Endothelial cell of umbilical vein (primary cell): Measurements from ENCODE around the gene EHMT1. TPM values are rescaled to one million over a fixed set of nuclear protein-coding genes. Genes with fewer than 3 reads are reported as not detected.

Source experiments
- BruUV-seq: library from RNA; stranded (reverse); fragments of 400-500 nt; replicated peaks from 2 replicates; lab custom pipeline; 2021; lab: Mats Ljungman, UMichigan
- CTCF ChIA-PET: fragments of 300-600, 350-600 bp; sonication (Branson Sonifier 250); formaldehyde crosslinking; loops from one replicate; lab custom pipeline; 2021; ENCODE audit warnings: antibody characterized with exemption, inconsistent platforms; lab: Charles Lee
- POLR2A ChIA-PET: fragments of 300-600, 350-600 bp; sonication (Branson Sonifier 250); formaldehyde crosslinking; loops from one replicate; lab custom pipeline; 2021; ENCODE audit warnings: antibody characterized with exemption, inconsistent platforms; lab: Charles Lee
- DNase-seq: peaks from one replicate; pipeline ENCODE4 v3.0.0-alpha.2; 2011; ENCODE audit warnings: low read depth, low spot score
- FAIRE-seq: peaks from 2 replicates; lab custom pipeline; 2011; peaks lifted over from hg19 to GRCh38; lab: Jason Lieb, UNC
- H2AFZ ChIP-seq: 2 replicates; pipeline ENCODE4 v1.6.0; 2012; ENCODE audit warnings: low read depth, low read length, control low read depth, inconsistent platforms
- H3K27ac ChIP-seq: 2 replicates; pipeline ENCODE4 v1.5.1; 2011; ENCODE audit warnings: low read depth, mild to moderate bottlenecking, control low read depth, low read length, moderate library complexity; ENCODE audit not compliant: insufficient read depth
- H3K27me3 ChIP-seq, 2 experiments: 2 replicates each; pipeline versions ENCODE4 v1.6.0 to v1.6.1; 2011; ENCODE audit warnings: low read length in 2 of 2, mixed read lengths in 1 of 2; ENCODE audit not compliant: control insufficient read depth in 2 of 2, insufficient read depth in 2 of 2
- H3K36me3 ChIP-seq, 2 experiments: 2 replicates in 1 of 2; 3 replicates in 1 of 2; pipeline ENCODE4 v1.5.1; 2011; ENCODE audit warnings: low read length in 2 of 2, mild to moderate bottlenecking in 1 of 2, moderate library complexity in 1 of 2; ENCODE audit not compliant: control insufficient read depth in 2 of 2, insufficient read depth in 2 of 2; ENCODE audit errors: extremely low read depth in 1 of 2
- H3K4me1 ChIP-seq: 3 replicates; pipeline ENCODE4 v1.5.1; 2011; ENCODE audit warnings: mild to moderate bottlenecking, low read length; ENCODE audit not compliant: control insufficient read depth, insufficient read depth; ENCODE audit errors: extremely low read depth
- H3K4me2 ChIP-seq: 2 replicates; pipeline ENCODE4 v1.6.1; 2011; ENCODE audit warnings: low read length, control low read depth, mixed read lengths; ENCODE audit not compliant: insufficient read depth
- H3K4me3 ChIP-seq, 3 experiments: fragments of 200-600 bp in 1 of 3; sonication (generic), shearing (Covaris generic) in 1 of 3; replicated peaks in 1 of 3; 2 replicates each; pipeline ENCODE4 v1.5.1; 2011 to 2016; ENCODE audit warnings: control low read depth in 3 of 3, low read length in 3 of 3, mild to moderate bottlenecking in 2 of 3, inconsistent platforms in 1 of 3, low read depth in 1 of 3, moderate library complexity in 1 of 3; ENCODE audit not compliant: insufficient read depth in 1 of 3
- H3K79me2 ChIP-seq: 2 replicates; pipeline ENCODE4 v1.6.0; 2012; ENCODE audit warnings: low read length, inconsistent platforms; ENCODE audit not compliant: control insufficient read depth, insufficient read depth
- H3K9ac ChIP-seq: replicated peaks from 2 replicates; pipeline ENCODE3; 2011; ENCODE audit warnings: low read length, control low read depth; ENCODE audit not compliant: insufficient read depth; ENCODE audit errors: extremely low read depth
- H3K9me1 ChIP-seq: replicated peaks from 3 replicates; pipeline ENCODE4 v1.6.0; 2011; ENCODE audit warnings: mild to moderate bottlenecking, low read length; ENCODE audit not compliant: control insufficient read depth, insufficient read depth; ENCODE audit errors: extremely low read depth
- H3K9me3 ChIP-seq: replicated peaks from 2 replicates; pipeline ENCODE4 v1.5.1; 2012; ENCODE audit warnings: low read length, inconsistent platforms; ENCODE audit not compliant: control insufficient read depth, insufficient read depth
- H4K20me1 ChIP-seq: replicated peaks from 2 replicates; pipeline ENCODE3; 2011; ENCODE audit warnings: mild to moderate bottlenecking, low read length; ENCODE audit not compliant: control insufficient read depth, insufficient read depth; ENCODE audit errors: extremely low read depth
- EZH2 ChIP-seq: IDR thresholded peaks from 2 replicates; pipeline ENCODE4 v1.6.1; 2012; ENCODE audit warnings: borderline replicate concordance, low read depth, mild to moderate bottlenecking, moderate library complexity, low read length, inconsistent platforms; ENCODE audit not compliant: severe bottlenecking
- FOS ChIP-seq: IDR thresholded peaks from 2 replicates; pipeline ENCODE4 v1.6.1; 2011; ENCODE audit warnings: mild to moderate bottlenecking, low read length, moderate library complexity, borderline replicate concordance; ENCODE audit not compliant: insufficient read depth
- GATA2 ChIP-seq: IDR thresholded peaks from 2 replicates; pipeline ENCODE4 v1.7.0; 2011; ENCODE audit warnings: low read depth, mild to moderate bottlenecking, moderate library complexity, mixed read lengths, low read length; ENCODE audit not compliant: insufficient read length, insufficient read depth
- JUN ChIP-seq: IDR thresholded peaks from 2 replicates; pipeline ENCODE4 v1.6.1; 2011; ENCODE audit warnings: borderline replicate concordance, low read depth; ENCODE audit not compliant: insufficient read length, insufficient read depth
- MAX ChIP-seq: IDR thresholded peaks from 2 replicates; pipeline ENCODE4 v1.6.1; 2011; ENCODE audit not compliant: insufficient read depth, insufficient read length
- MYC ChIP-seq: IDR thresholded peaks from one replicate; pipeline ENCODE4 v1.6.1; 2011; ENCODE audit warnings: mild to moderate bottlenecking, low read depth, low read length
- POLR2A ChIP-seq: IDR thresholded peaks from 2 replicates; pipeline ENCODE4 v1.6.1; 2012; ENCODE audit warnings: low read depth, mild to moderate bottlenecking, control low read depth, low read length
- POLR2AphosphoS5 ChIP-seq: IDR thresholded peaks from 2 replicates; pipeline ENCODE4 v1.6.1; 2012; ENCODE audit warnings: low read depth, mild to moderate bottlenecking, control low read depth, low read length, moderate library complexity; ENCODE audit not compliant: insufficient read depth
- dilution Hi-C: fragments of 300-500 bp; cut with MboI; formaldehyde crosslinking; loops from one replicate; pipeline ENCODE4 v1.15.0; 2019; ENCODE audit warnings: low sequenced_read_pairs; ENCODE audit not compliant: extremely low pct_ligation_motif_present
- intact Hi-C: fragments of 100-400 bp; cut with micrococcal nuclease; formaldehyde crosslinking; loops from one replicate; pipeline ENCODE4 v1.10.0; 2022
- polyA plus RNA-seq, 4 experiments: library from polyadenylated mRNA; depleted of rRNA in 3 of 4; stranded (reverse) in 3 of 4; unstranded in 1 of 4; fragments of >200 nt; gene quantifications; 2 replicates each; pipeline versions ENCODE4 v1.2.1 to v1.2.3, GENCODE V29; 2011 to 2012; ENCODE audit warnings: missing spikeins in 1 of 4
- total RNA-seq: library from RNA; stranded (reverse); gene quantifications from 2 replicates; pipeline ENCODE4 v1.2.3, GENCODE V29; 2021
- TF ChIP-seq, protein P1 (sequence below), 2 donors: IDR thresholded peaks; 1 replicate in 1 of 2; 2 replicates in 1 of 2; pipeline ENCODE4 v1.5.1; 2011; ENCODE audit warnings: low read length in 2 of 2, mild to moderate bottlenecking in 2 of 2, moderate library complexity in 2 of 2, control low read depth in 1 of 2, inconsistent platforms in 1 of 2, low read depth in 1 of 2; ENCODE audit not compliant: insufficient read depth in 1 of 2; ENCODE audit errors: extremely low read depth in 1 of 2

The EHMT1 gene
- total and polyA plus RNA-seq, 2 donors (not counting 3 experiments of a cell fraction or from before 2014, with no cell fraction given): 48.2 to 104 TPM

- BruUV-seq: no TSS peak
- no peak overlapping the region for H3K4me2 ChIP-seq
- dilution Hi-C loops (no loop called here), intact Hi-C loops (no loop called here)
- H3K36me3 ChIP-seq: no peaks in the 10 kb centered on the region
- CTCF ChIA-PET: interaction anchor here (0.8 kb wide), 1 partner anchor 12 kb away, joined by 3 read pairs; no protein-coding TSS in a partner anchor
- POLR2A ChIA-PET: no interaction called here
- H3K79me2 ChIP-seq: peaks cover 90% of the 10 kb centered on the region
- no peaks in the 10 kb centered on the region for H3K27me3 ChIP-seq
- H3K9me1 ChIP-seq: no peaks in the 10 kb centered on the region
- DNase-seq (no peak), FAIRE-seq (peak; percentile 64)
- TF ChIP-seq FOS (no peak), GATA2 (no peak), MAX (no peak), MYC (no peak), POLR2A (no peak), EZH2 (no peak), POLR2AphosphoS5 (no peak), JUN (no peak)
- TF ChIP-seq, protein P1, sequence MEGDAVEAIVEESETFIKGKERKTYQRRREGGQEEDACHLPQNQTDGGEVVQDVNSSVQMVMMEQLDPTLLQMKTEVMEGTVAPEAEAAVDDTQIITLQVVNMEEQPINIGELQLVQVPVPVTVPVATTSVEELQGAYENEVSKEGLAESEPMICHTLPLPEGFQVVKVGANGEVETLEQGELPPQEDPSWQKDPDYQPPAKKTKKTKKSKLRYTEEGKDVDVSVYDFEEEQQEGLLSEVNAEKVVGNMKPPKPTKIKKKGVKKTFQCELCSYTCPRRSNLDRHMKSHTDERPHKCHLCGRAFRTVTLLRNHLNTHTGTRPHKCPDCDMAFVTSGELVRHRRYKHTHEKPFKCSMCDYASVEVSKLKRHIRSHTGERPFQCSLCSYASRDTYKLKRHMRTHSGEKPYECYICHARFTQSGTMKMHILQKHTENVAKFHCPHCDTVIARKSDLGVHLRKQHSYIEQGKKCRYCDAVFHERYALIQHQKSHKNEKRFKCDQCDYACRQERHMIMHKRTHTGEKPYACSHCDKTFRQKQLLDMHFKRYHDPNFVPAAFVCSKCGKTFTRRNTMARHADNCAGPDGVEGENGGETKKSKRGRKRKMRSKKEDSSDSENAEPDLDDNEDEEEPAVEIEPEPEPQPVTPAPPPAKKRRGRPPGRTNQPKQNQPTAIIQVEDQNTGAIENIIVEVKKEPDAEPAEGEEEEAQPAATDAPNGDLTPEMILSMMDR (IDR thresholded peaks at IDR 0.05; ENCODE audit: extremely low read depth in 1 of 2, insufficient read depth in 1 of 2, low read depth in 1 of 2, low read length in 2 of 2): no peak
- H3K9ac ChIP-seq: no peak overlapping the region
- H4K20me1 ChIP-seq: peaks cover 6% of the 10 kb centered on the region
- no peak overlapping the region for H3K4me3 ChIP-seq
- H3K4me1 ChIP-seq: peaks cover 22% of the 10 kb centered on the region
- no peak overlapping the region for H3K27ac ChIP-seq
- H2AFZ ChIP-seq: no peak overlapping the region
- H3K9me3 ChIP-seq: no peaks in the 10 kb centered on the region
Observed at GRCh38 chr9:137630126-137630525, 11.3 kb downstream of the EHMT1 start.
